ENCODE data around the gene ITGA2B. TPM values are rescaled to one million over a fixed set of nuclear protein-coding genes. Genes with fewer than 3 reads are reported as not detected.

Gene ITGA2B
- total RNA-seq, 6 donors from 2014 or later, result 3.0 to 18.1 (median 7.5) TPM

GRCh38 chr17:44400226-44400847, 10.9 kb upstream of the ITGA2B start:
- Histone ChIP-seq H3K27me3 (no peaks in the 10 kb centered on the region), H3K36me3 (peaks cover 23 to 80% (median 52%) of the 10 kb centered on the region in 4 donors), H3K4me1 (no peaks in the 10 kb centered on the region), H3K27ac (no peak overlapping the region), H3K4me3 (no peak overlapping the region), H3K9me3 (no peaks in the 10 kb centered on the region)
- WGBS, 2 donors, result 91 to 95% methylated on average over 3 of the region's 3 CpGs
- TF ChIP-seq, protein P1, sequence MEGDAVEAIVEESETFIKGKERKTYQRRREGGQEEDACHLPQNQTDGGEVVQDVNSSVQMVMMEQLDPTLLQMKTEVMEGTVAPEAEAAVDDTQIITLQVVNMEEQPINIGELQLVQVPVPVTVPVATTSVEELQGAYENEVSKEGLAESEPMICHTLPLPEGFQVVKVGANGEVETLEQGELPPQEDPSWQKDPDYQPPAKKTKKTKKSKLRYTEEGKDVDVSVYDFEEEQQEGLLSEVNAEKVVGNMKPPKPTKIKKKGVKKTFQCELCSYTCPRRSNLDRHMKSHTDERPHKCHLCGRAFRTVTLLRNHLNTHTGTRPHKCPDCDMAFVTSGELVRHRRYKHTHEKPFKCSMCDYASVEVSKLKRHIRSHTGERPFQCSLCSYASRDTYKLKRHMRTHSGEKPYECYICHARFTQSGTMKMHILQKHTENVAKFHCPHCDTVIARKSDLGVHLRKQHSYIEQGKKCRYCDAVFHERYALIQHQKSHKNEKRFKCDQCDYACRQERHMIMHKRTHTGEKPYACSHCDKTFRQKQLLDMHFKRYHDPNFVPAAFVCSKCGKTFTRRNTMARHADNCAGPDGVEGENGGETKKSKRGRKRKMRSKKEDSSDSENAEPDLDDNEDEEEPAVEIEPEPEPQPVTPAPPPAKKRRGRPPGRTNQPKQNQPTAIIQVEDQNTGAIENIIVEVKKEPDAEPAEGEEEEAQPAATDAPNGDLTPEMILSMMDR (IDR thresholded peaks at IDR 0.05), result peak in 3 of 6 experiments; percentile 19 to 42 (median 29)
- TF ChIP-seq POLR2A (IDR thresholded peaks at IDR 0.05) (no peak), POLR2AphosphoS5 (IDR thresholded peaks at IDR 0.05) (no peak), EP300 (IDR thresholded peaks at IDR 0.05) (no peak)
- no peak for ATAC-seq (ENCODE audit: low FRiP score in 2 of 2)
- DNase-seq, result no peak

DNA sequence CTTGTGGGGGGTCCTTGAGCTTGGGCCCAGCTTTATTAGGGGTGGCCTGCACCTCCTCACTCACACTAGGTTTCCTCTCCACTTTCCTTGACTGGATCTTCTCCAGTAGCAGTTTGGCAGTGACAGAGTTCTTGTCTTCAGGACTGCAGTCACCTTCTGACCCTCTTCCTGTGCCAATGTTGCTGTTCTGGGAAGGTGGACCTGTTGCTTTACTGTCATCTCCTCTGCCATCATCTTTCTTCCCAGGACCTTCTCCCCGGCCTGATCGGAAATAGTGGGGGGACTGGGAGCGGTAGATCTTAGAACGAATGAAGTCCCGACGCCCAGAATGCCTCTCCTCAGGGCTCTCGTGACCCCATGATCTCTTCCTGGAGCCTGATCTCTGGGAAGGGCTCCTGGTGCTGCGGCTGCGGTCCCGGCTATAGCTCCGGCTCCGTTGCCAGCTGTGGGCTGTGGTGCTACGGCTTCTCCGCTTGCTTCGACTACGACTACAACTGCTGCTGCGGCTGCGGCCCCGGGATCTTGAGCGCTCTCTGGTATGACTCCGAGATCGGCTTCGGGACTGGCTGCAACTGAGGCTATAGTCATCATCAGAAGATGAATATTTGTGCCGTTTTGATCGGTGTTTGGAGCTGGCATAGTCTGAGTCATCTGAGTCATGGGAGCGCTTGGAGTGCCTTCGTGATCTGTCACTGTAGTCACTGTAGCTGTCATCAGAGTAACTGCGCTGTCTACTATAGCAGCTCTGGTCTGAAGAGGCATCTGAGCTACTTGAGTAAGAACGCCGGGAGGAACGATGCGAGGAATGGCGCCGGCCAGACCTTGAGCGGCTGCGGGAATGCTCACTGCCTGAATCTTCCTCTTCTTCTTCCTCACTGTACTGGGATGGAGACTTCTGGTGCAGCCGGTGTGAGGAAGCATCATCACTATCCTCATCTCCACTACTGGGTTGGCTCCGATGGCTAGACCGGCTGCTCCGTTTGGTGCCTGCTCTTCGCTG, 9.5 kb upstream of the ITGA2B start:
- Histone ChIP-seq H3K4me1 (no peaks in the 10 kb centered on the region), H3K9me3 (no peaks in the 10 kb centered on the region), H3K27me3 (no peaks in the 10 kb centered on the region), H3K36me3 (peaks cover 23 to 69% (median 47%) of the 10 kb centered on the region in 4 donors), H3K4me3 (no peak overlapping the region), H3K27ac (no peak overlapping the region)
- WGBS, 2 donors, result 95 to 96% methylated on average over 41 of the region's 41 CpGs
- no peak for TF ChIP-seq POLR2AphosphoS5 (IDR thresholded peaks at IDR 0.05)
- TF ChIP-seq EP300 (IDR thresholded peaks at IDR 0.05), result no peak
- TF ChIP-seq, protein P1 (IDR thresholded peaks at IDR 0.05), result no peak
- DNase-seq (peak in 1 of 2 donors; percentile 75), ATAC-seq (ENCODE audit: low FRiP score in 2 of 2) (no peak)

DNA sequence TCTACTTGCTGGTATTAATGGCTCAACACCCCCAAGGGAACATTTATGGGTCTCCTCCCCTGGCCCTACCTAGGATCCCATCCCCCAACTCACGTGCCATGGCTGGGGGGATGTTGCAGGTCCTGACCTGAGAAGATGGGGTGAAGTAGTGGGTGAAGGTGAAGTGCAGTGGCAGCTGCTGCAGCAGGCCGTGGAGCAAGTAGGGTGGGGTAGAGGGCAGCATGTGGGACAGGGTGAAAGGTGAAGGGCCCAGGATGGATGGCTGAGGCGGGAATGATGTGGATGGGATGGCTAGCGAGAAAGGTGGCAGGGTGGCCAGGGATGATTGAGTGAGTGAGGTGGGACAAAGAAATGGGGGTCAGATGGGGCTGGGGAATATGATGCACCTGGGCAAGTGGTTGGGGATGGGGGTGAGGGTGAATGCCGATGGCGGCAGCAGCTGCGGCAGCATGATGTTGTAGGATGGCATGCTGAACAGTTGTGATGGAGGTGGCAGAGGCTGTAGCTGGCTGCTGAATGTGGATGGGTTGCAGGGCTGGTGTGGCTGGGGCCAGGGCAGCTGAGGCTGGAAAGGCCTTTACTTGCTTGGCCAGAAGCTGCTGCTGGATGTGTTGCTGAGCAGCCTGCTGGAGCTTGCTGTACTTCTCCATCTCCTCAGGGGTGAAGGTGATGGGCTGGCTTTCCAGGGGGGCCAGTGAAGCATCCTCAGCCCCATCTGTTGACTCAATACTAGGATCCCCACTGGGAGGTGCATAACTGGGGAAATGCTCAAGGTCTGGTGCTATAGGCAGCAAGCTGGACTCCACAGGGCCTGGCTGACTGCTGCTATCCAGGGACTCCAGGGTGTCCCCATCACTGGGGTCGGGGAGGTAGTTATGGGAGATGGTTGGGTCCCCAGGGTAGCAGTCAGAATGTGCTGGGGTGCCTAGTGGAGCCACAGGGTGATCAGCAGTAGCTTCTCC, 8.3 kb upstream of the ITGA2B start:
- peak in 1 of 2 donors; percentile 9 for ATAC-seq (ENCODE audit: low FRiP score in 2 of 2)
- Histone ChIP-seq H3K27ac (no peak overlapping the region), H3K36me3 (peaks cover 23 to 57% (median 40%) of the 10 kb centered on the region in 4 donors), H3K9me3 (no peaks in the 10 kb centered on the region), H3K27me3 (no peaks in the 10 kb centered on the region), H3K4me1 (no peaks in the 10 kb centered on the region), H3K4me3 (no peak overlapping the region)
- DNase-seq, result no peak
- TF ChIP-seq, protein P1 (IDR thresholded peaks at IDR 0.05), result no peak
- TF ChIP-seq POLR2A (IDR thresholded peaks at IDR 0.05) (no peak), EP300 (IDR thresholded peaks at IDR 0.05) (no peak), POLR2AphosphoS5 (IDR thresholded peaks at IDR 0.05) (no peak)
- WGBS, 2 donors, result 97 to 98% methylated on average over 7 to 8 of the region's 8 CpGs

DNA sequence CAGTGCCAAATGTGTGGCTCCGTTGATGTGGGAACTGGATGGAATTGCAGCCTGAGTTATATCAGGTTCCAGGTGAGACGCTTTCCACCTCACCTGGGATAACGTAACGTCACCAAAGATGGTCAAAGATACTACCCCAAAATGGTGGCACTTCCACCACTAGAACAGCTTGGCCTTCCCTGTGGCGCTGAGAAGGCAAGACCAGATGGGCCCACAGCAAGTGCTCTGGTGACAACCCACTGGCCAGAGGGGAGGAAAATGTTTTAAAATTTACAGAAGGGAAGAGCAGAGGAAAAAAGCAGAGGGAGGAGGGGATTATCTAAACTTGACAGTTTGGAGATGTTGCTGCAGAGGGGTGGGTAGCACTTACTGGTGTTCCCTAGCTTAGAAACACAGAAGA, 7.5 kb upstream of the ITGA2B start:
- DNase-seq (no peak), ATAC-seq (ENCODE audit: low FRiP score in 2 of 2) (no peak)
- WGBS, 2 donors, result 94 to 96% methylated on average over 5 of the region's 5 CpGs
- no peak overlapping the region for H3K27ac ChIP-seq
- H3K36me3 ChIP-seq, result peaks cover 23 to 51% (median 40%) of the 10 kb centered on the region in 4 donors
- H3K4me3 ChIP-seq, result no peak overlapping the region
- no peaks in the 10 kb centered on the region for H3K27me3 ChIP-seq
- TF ChIP-seq EP300 (IDR thresholded peaks at IDR 0.05) (no peak), POLR2AphosphoS5 (IDR thresholded peaks at IDR 0.05) (no peak), POLR2A (IDR thresholded peaks at IDR 0.05) (no peak)
- TF ChIP-seq, protein P1 (IDR thresholded peaks at IDR 0.05), result no peak
- no peaks in the 10 kb centered on the region for H3K9me3 ChIP-seq
- no peaks in the 10 kb centered on the region for H3K4me1 ChIP-seq

Data from upper lobe of left lung (tissue), 6 donors.